ENCODE measurements around the gene FAT1. TPM values are rescaled to one million over a fixed set of nuclear protein-coding genes. Genes with fewer than 3 reads are reported as not detected.

The FAT1 gene
- total RNA-seq, 4 donors from 2014 or later = 91.2 to 133 (median 105) TPM

DNA sequence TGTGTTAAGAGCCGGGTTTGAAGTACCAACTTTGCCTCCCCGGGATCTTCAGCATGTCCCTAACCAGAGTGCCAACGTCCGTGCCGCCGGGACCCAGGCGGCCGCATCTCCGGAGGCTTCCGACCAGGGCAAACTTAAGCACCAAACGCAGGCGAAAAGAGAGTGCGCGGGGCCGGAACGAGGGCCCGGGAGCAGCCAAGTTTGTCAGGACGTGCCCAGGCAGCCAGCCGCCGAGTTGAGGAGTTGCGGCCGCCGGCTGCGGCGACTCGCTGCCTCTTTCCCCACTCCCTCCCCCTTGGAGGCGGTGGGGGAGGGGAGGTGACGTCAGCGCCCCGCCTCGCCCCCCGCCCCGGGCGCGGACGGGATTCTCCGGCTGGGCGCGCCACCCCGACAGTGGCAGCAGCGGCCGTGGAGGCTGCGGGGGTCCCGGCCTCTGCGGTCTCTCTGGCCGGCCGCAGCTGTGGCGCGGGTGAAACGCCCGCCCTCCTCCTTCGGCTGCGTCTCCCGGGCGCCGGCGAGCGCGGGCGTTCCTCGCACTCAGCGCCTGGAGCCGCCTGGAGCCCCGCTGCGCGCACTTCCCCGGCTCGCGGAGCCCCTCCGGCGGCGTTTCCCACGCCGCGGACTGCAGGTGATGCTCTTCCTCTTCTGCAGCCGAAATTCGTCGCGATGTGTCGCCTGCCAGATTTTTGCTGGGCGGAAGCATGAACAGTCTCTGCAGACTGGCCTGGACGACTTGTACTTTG is 2.9 kb upstream of the FAT1 start:
- Histone ChIP-seq H3K36me3 (no peaks in the 10 kb centered on the region), H3K4me3 (peak overlapping the region; percentile 95), H3K27ac (peak overlapping the region; percentile 93), H3K27me3 (peaks cover 12% of the 10 kb centered on the region), H3K9me3 (no peaks in the 10 kb centered on the region), H3K4me1 (peaks cover 40% of the 10 kb centered on the region)
- peak in 1 of 3 donors; percentile 64 for TF ChIP-seq POLR2AphosphoS5 (IDR thresholded peaks at IDR 0.05)
- TF ChIP-seq, protein P1, sequence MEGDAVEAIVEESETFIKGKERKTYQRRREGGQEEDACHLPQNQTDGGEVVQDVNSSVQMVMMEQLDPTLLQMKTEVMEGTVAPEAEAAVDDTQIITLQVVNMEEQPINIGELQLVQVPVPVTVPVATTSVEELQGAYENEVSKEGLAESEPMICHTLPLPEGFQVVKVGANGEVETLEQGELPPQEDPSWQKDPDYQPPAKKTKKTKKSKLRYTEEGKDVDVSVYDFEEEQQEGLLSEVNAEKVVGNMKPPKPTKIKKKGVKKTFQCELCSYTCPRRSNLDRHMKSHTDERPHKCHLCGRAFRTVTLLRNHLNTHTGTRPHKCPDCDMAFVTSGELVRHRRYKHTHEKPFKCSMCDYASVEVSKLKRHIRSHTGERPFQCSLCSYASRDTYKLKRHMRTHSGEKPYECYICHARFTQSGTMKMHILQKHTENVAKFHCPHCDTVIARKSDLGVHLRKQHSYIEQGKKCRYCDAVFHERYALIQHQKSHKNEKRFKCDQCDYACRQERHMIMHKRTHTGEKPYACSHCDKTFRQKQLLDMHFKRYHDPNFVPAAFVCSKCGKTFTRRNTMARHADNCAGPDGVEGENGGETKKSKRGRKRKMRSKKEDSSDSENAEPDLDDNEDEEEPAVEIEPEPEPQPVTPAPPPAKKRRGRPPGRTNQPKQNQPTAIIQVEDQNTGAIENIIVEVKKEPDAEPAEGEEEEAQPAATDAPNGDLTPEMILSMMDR (IDR thresholded peaks at IDR 0.05) = no peak
- TF ChIP-seq POLR2A (IDR thresholded peaks at IDR 0.05) = peak in 1 of 2 donors; percentile 28
- no peak for TF ChIP-seq EP300 (IDR thresholded peaks at IDR 0.05)
- WGBS = under 1% methylated on average over 16 of the region's 82 CpGs
- peak in 1 of 2 donors; percentile 82 for DNase-seq (ENCODE audit: low spot score in 2 of 2)

DNA sequence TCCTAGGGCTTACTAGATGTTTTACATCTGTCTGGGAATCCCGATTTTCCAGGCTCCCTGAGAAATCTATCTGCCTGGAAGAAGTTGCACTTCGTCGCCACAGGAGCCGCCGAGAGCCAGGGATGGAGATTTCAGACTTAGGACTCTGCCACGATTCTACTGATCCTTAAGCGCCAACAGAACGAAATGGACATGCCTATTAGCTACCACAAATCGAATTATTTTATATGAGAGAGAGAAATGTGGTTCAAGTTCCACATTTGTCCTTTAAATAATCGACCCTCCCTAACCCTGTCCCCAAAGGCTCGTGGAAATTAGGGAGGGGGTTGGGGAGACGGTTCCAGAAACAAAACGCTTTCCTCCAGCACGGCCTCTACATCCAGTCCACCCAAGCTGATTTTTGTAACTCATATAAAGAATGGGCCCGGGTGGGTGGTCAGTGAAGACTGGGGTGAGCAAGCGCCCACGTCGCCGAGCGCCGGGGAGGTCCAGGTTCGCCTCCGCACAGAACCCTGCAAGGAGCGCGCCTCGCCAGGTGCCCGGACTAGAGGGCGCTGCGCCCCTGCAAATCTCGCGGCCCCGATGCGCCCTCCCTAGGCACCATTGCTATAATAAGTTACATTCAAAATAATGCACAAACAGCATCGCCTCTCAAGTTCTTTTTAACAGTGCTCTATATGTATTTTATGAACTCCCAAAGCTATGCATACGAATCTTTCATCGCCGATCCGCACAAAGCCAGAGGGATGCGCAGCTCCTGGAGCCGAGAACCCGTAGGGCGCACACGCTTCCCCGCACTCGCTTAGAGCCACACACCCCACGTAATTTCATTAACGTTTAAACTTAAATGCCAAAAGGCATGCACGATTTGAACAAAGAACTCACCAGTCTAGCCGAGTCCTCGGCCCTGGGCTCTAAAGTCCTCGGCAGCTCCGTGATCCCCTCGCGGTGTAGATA is 2.1 kb upstream of the FAT1 start:
- peak in 1 of 2 donors; percentile 76 for DNase-seq (ENCODE audit: low spot score in 2 of 2)

DNA sequence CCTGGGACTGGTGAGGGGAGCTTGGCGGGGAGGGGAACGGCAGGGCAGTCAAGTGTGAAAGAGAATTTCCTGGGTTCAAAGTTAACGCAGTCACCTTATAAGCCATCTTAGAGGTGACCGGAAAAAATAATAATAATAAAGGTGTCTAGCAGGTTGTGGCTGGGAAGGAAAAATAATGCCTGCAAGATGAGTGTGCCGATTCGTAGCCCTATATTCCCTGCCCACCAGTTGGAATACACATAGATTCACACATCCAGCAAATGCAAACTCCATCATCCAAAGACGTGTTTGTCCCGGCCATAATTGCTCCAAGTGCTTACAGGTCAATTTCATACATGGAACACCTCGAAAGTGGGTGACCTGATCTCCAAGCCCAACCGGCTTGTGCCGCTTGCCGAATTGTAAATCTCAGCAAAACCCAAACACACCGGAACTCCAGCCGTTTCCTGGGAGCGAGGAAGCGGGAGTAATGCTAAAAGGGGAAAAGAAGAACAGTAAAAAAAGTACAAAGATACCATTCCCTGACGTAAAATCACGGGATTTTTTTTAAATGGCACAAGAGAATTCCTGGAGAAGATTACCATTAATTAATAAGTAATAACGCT is 1.3 kb upstream of the FAT1 start:
- no peaks in the 10 kb centered on the region for H3K36me3 ChIP-seq
- no peak for DNase-seq (ENCODE audit: low spot score in 2 of 2)
- under 1% methylated on average over 19 of the region's 19 CpGs for WGBS
- H3K9me3 ChIP-seq = no peaks in the 10 kb centered on the region
- H3K4me1 ChIP-seq = peaks cover 40% of the 10 kb centered on the region
- TF ChIP-seq EP300 (IDR thresholded peaks at IDR 0.05) (no peak), POLR2AphosphoS5 (IDR thresholded peaks at IDR 0.05) (no peak), POLR2A (IDR thresholded peaks at IDR 0.05) (no peak)
- TF ChIP-seq, protein P1 (IDR thresholded peaks at IDR 0.05) = no peak
- peaks cover 15% of the 10 kb centered on the region for H3K27me3 ChIP-seq
- H3K4me3 ChIP-seq = peak overlapping the region; percentile 95
- H3K27ac ChIP-seq = peak overlapping the region; percentile 93

More for the DNA sequence above, 2.1 kb upstream of the FAT1 start:
- Histone ChIP-seq H3K4me1 (peaks cover 40% of the 10 kb centered on the region), H3K27me3 (peaks cover 15% of the 10 kb centered on the region), H3K27ac (peak overlapping the region; percentile 93), H3K9me3 (no peaks in the 10 kb centered on the region), H3K36me3 (no peaks in the 10 kb centered on the region), H3K4me3 (peak overlapping the region; percentile 95)
- TF ChIP-seq POLR2AphosphoS5 (IDR thresholded peaks at IDR 0.05) = no peak
- TF ChIP-seq EP300 (IDR thresholded peaks at IDR 0.05) = no peak
- TF ChIP-seq POLR2A (IDR thresholded peaks at IDR 0.05) = no peak
- TF ChIP-seq, protein P1 (IDR thresholded peaks at IDR 0.05) = peak in 1 of 2 donors; percentile 53
- WGBS = under 1% methylated on average over 52 of the region's 54 CpGs

DNA sequence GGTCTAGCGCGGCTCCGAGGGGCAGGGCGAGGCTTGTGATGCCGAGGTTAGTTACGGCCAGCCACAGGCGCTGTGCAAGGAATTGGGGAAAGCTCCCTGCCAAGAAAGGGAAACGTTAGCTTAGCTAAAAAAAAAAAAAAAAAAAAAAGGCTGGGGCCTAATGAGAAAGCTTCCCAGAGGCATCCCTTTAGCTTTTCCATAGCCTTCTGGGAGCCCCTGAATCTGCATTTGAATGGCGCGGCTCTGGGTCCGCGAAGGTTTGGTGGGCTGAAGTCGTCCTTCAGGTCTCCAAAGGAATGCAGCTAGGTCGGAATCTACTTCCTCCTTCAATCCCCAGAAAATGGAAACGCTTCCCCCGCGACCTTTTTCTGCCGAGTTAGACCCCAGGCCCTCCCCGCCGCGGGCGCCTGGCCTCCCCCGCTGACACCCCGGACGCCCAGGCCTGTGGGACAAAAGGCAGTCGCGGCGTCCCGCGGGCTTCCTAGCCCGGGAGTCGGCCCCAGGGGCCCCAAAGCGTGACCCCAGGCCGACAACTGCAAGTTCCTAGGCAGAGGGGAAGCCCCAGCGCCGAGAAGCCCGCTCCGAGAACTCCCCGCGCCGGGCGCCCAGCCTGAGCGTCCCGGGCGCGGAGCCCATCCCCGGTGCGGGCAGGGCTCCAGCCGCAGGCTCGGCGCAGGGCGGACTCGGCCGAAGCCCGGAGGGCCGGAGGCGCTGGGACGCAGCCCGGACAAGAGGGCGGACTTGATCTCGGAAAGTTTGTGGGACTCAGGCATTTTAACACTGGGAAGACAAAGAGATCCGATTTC is 605 bp upstream of the FAT1 start:
- TF ChIP-seq POLR2A (IDR thresholded peaks at IDR 0.05) (no peak), EP300 (IDR thresholded peaks at IDR 0.05) (no peak), POLR2AphosphoS5 (IDR thresholded peaks at IDR 0.05) (no peak)
- TF ChIP-seq, protein P1 (IDR thresholded peaks at IDR 0.05) = no peak
- Histone ChIP-seq H3K27ac (peak overlapping the region; percentile 93), H3K4me1 (peaks cover 40% of the 10 kb centered on the region), H3K4me3 (peak overlapping the region; percentile 95), H3K36me3 (no peaks in the 10 kb centered on the region), H3K27me3 (peaks cover 15% of the 10 kb centered on the region), H3K9me3 (peaks cover 4% of the 10 kb centered on the region)
- DNase-seq (ENCODE audit: low spot score in 2 of 2) = peak in 1 of 2 donors; percentile 75
- WGBS = 3% methylated on average over 49 of the region's 62 CpGs

All from suprapubic skin (tissue), 4 donors.